ENCODE measurements around the gene CCDC169.

CCDC169 gene

GRCh38 chr13:36242761-36243160 is 54.9 kb downstream of the CCDC169 start:
- no peak for TF ChIP-seq ZNF274 (IDR thresholded peaks at IDR 0.05; ENCODE audit: low read depth, low read length)
- no peak overlapping the region for H3K4me3 ChIP-seq (ENCODE audit: low read length)

GRCh38 chr13:36231236-36231635 is 66.4 kb downstream of the CCDC169 start:
- no peak overlapping the region for H3K4me3 ChIP-seq (ENCODE audit: low read length)
- no peak for TF ChIP-seq ZNF274 (IDR thresholded peaks at IDR 0.05; ENCODE audit: low read depth, low read length)

GRCh38 chr13:36224730-36225129 is 72.9 kb downstream of the CCDC169 start:
- H3K4me3 ChIP-seq (ENCODE audit: low read length): no peak overlapping the region
- TF ChIP-seq ZNF274 (IDR thresholded peaks at IDR 0.05; ENCODE audit: low read depth, low read length): no peak

GRCh38 chr13:36219883-36220282 is 77.7 kb downstream of the CCDC169 start:
- H3K4me3 ChIP-seq (ENCODE audit: low read length): no peak overlapping the region
- no peak for TF ChIP-seq ZNF274 (IDR thresholded peaks at IDR 0.05; ENCODE audit: low read depth, low read length)

GRCh38 chr13:36217456-36217855 is 80.2 kb downstream of the CCDC169 start:
- TF ChIP-seq ZNF274 (IDR thresholded peaks at IDR 0.05; ENCODE audit: low read depth, low read length): no peak
- no peak overlapping the region for H3K4me3 ChIP-seq (ENCODE audit: low read length)

- no peak for TF ChIP-seq ZNF274 (IDR thresholded peaks at IDR 0.05; ENCODE audit: low read depth, low read length)
- no peak within 1 kb of the TSS for H3K4me3 ChIP-seq (ENCODE audit: low read length)
Observed at GRCh38 chr13:36214163-36214921, 83.3 kb downstream of the CCDC169 start, which contains the start of gene SOHLH2. Gene SOHLH2 (minus strand): TSS chr13:36214556. CDS start chr13:36214526, 30 bp downstream.

GRCh38 chr13:36212789-36213188 is 84.8 kb downstream of the CCDC169 start:
- H3K4me3 ChIP-seq (ENCODE audit: low read length): no peak overlapping the region
- TF ChIP-seq ZNF274 (IDR thresholded peaks at IDR 0.05; ENCODE audit: low read depth, low read length): no peak

GRCh38 chr13:36211567-36211966 is 86.0 kb downstream of the CCDC169 start:
- TF ChIP-seq ZNF274 (IDR thresholded peaks at IDR 0.05; ENCODE audit: low read depth, low read length): no peak
- no peak overlapping the region for H3K4me3 ChIP-seq (ENCODE audit: low read length)

- TF ChIP-seq ZNF274 (IDR thresholded peaks at IDR 0.05; ENCODE audit: low read depth, low read length): no peak
- H3K4me3 ChIP-seq (ENCODE audit: low read length): no peak overlapping the region
Observed at GRCh38 chr13:36210738-36211137, 86.9 kb downstream of the CCDC169 start.

- H3K4me3 ChIP-seq (ENCODE audit: low read length): no peak overlapping the region
- TF ChIP-seq ZNF274 (IDR thresholded peaks at IDR 0.05; ENCODE audit: low read depth, low read length): no peak
Observed at GRCh38 chr13:36207672-36208071, 89.9 kb downstream of the CCDC169 start.

GRCh38 chr13:36193151-36193855 is 104.3 kb downstream of the CCDC169 start:
- H3K4me3 ChIP-seq (ENCODE audit: low read length): no peak overlapping the region
- no peak for TF ChIP-seq ZNF274 (IDR thresholded peaks at IDR 0.05; ENCODE audit: low read depth, low read length)

- no peak overlapping the region for H3K4me3 ChIP-seq (ENCODE audit: low read length)
- TF ChIP-seq ZNF274 (IDR thresholded peaks at IDR 0.05; ENCODE audit: low read depth, low read length): no peak
Observed at GRCh38 chr13:36192166-36192565, 105.4 kb downstream of the CCDC169 start.

GRCh38 chr13:36190771-36191170 is 106.8 kb downstream of the CCDC169 start:
- no peak for TF ChIP-seq ZNF274 (IDR thresholded peaks at IDR 0.05; ENCODE audit: low read depth, low read length)

GRCh38 chr13:36188441-36188840 is 109.2 kb downstream of the CCDC169 start:
- H3K4me3 ChIP-seq (ENCODE audit: low read length): no peak overlapping the region
- no peak for TF ChIP-seq ZNF274 (IDR thresholded peaks at IDR 0.05; ENCODE audit: low read depth, low read length)

More at GRCh38 chr13:36190771-36191170, 106.8 kb downstream of the CCDC169 start:
- H3K4me3 ChIP-seq (ENCODE audit: low read length): no peak overlapping the region

- no peak overlapping the region for H3K4me3 ChIP-seq (ENCODE audit: low read length)
- TF ChIP-seq ZNF274 (IDR thresholded peaks at IDR 0.05; ENCODE audit: low read depth, low read length): no peak
Observed at GRCh38 chr13:36183901-36184300, 113.7 kb downstream of the CCDC169 start.
